ENCODE measurements around the gene FGFR2. TPM values are rescaled to one million over a fixed set of nuclear protein-coding genes. Genes with fewer than 3 reads are reported as not detected.

Gene FGFR2
- total and polyA plus RNA-seq, 2 of the 4 experiments (the other 2 are of a cell fraction) = not detected

- BruUV-seq (replicated peaks) = no TSS peak
- dilution Hi-C loops (cut with HindIII; ENCODE audit: low sequenced_read_pairs, unreplicated experiment) (no loop called here), intact Hi-C loops (cut with micrococcal nuclease) (no loop called here)
Observed at GRCh38 chr10:121509112-121509511, 89.1 kb downstream of the FGFR2 start.

More at GRCh38 chr10:121509112-121509511, 89.1 kb downstream of the FGFR2 start:
- H2AK5ac ChIP-seq (ENCODE audit: low read depth, low read length) = no peak overlapping the region
- no CpG with 5 or more reads among the region's 4 CpGs for WGBS, 2 experiments (ENCODE audit: extremely low coverage in 2 of 2, insufficient read length in 1 of 2)
- H3K4me3 ChIP-seq (ENCODE audit: insufficient read depth, low read depth, low read length) = no peak overlapping the region
- H4K5ac ChIP-seq (ENCODE audit: low read depth, low read length) = no peak overlapping the region
- H2AFZ ChIP-seq (replicated peaks; ENCODE audit: low read length, poor library complexity) = no peak overlapping the region
- H3K56ac ChIP-seq (ENCODE audit: extremely low read depth, insufficient read depth, low read length) = no peak overlapping the region
- POLR2A ChIA-PET (ENCODE audit: unreplicated experiment) = no interaction called here
- DNase-seq = no peak
- H2BK20ac ChIP-seq (ENCODE audit: low read depth, low read length) = no peak overlapping the region
- no peak overlapping the region for H3K27ac ChIP-seq (ENCODE audit: insufficient read depth, low read length)
- H3K9ac ChIP-seq (ENCODE audit: low read depth, low read length) = no peak overlapping the region
- no peaks in the 10 kb centered on the region for H3K9me1 ChIP-seq (ENCODE audit: insufficient read depth, low read length)
- H4K20me1 ChIP-seq (ENCODE audit: insufficient read depth, low read length) = no peaks in the 10 kb centered on the region
- no peak overlapping the region for H3K4me2 ChIP-seq (ENCODE audit: low read depth, low read length)
- no peak overlapping the region for H2BK15ac ChIP-seq (ENCODE audit: low read depth, low read length)
- no peaks in the 10 kb centered on the region for H3K79me1 ChIP-seq (ENCODE audit: low read depth in 1 of 2, low read length in 2 of 2)
- H3K9me3 ChIP-seq (ENCODE audit: control insufficient read depth, insufficient read depth, low read length) = peaks cover 35% of the 10 kb centered on the region
- no peak overlapping the region for H2BK5ac ChIP-seq (ENCODE audit: low read depth, low read length, poor library complexity, severe bottlenecking)
- no peak overlapping the region for H4K91ac ChIP-seq (ENCODE audit: insufficient read depth, low read depth, low read length)
- no peak overlapping the region for H3K14ac ChIP-seq (replicated peaks; ENCODE audit: low read depth, low read length)
- no peak overlapping the region for H3K18ac ChIP-seq (ENCODE audit: low read depth, low read length)
- in situ Hi-C loops (cut with MboI; ENCODE audit: low sequenced_read_pairs) = no loop called here
- no peak overlapping the region for H4K8ac ChIP-seq (ENCODE audit: low read depth in 2 of 2, low read length in 2 of 2)
- no peak for TF ChIP-seq MXI1 (IDR thresholded peaks at IDR 0.05; ENCODE audit: borderline replicate concordance, low read depth, low read length)
- no peak for TF ChIP-seq RAD21 (IDR thresholded peaks at IDR 0.05; ENCODE audit: low read length)
- no peak for TF ChIP-seq RCOR1 (IDR thresholded peaks at IDR 0.05; ENCODE audit: insufficient replicate concordance, low read length)
- no peak for TF ChIP-seq CTCF (conservative IDR thresholded peaks at IDR 0.05; ENCODE audit: low read depth, low read length)
- TF ChIP-seq MAFK (IDR thresholded peaks at IDR 0.05; ENCODE audit: low read depth, low read length) = no peak
- TF ChIP-seq MAZ (IDR thresholded peaks at IDR 0.05; ENCODE audit: borderline replicate concordance, low read depth, low read length) = no peak
- no peak for TF ChIP-seq POLR2A (IDR thresholded peaks at IDR 0.05; ENCODE audit: low read depth, low read length)
- no peaks in the 10 kb centered on the region for H3K27me3 ChIP-seq (ENCODE audit: control insufficient read depth, insufficient read depth, low read length)
- CTCF ChIA-PET = interaction anchor here (0.7 kb wide), 1 partner anchor 256 kb away, joined by 3 read pairs; no protein-coding TSS in a partner anchor
- no peaks in the 10 kb centered on the region for H3K4me1 ChIP-seq (ENCODE audit: control insufficient read depth, insufficient read depth, low read length)
- ATAC-seq (ENCODE audit: low read depth) = no peak
- H3K4ac ChIP-seq (ENCODE audit: low read depth, low read length) = no peak overlapping the region
- H3K36me3 ChIP-seq (ENCODE audit: control insufficient read depth, insufficient read depth, low read length) = no peaks in the 10 kb centered on the region
- H2BK120ac ChIP-seq (ENCODE audit: low read depth, low read length) = no peak overlapping the region
- no peak overlapping the region for H2AK9ac ChIP-seq (replicated peaks; ENCODE audit: low read depth, low read length, poor library complexity)
- no peak overlapping the region for H3K23ac ChIP-seq (ENCODE audit: low read depth, low read length)

Data from IMR-90 (cell line).